HL-60 (cell line): ENCODE measurements around the gene RYK.

Source experiments
- GABPA ChIP-seq: IDR thresholded peaks from 2 replicates; pipeline ENCODE4 v1.6.1; 2012; ENCODE audit warnings: low read depth
- POLR2AphosphoS5 ChIP-seq: IDR thresholded peaks from 2 replicates; pipeline ENCODE4 v1.6.1; 2012; ENCODE audit warnings: low read depth
- TF ChIP-seq, protein P1 (sequence below): IDR thresholded peaks from one replicate; pipeline ENCODE4 v1.5.1; 2011; ENCODE audit warnings: low read length, control low read depth, inconsistent platforms; ENCODE audit not compliant: insufficient read depth

DNA sequence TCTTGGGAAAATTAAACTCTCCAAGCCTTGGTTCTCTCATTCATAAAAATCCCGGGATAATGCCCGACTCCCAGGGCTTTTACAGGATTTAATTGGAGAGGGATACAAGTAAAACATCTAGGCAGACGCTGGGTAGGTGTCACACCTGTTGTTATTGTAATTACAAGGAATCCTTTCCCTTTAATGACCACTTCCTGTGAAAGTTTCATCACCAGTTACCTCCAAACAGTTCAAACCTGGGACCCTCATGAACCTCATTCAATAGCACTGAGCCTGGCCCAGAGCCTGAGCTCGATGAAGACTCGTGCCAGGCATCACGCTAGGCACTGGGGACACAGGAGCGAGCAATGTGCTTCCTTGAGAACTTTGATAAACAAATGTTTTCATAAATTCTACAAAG lies 2.1 kb upstream of the RYK start:
- TF ChIP-seq, protein P1, sequence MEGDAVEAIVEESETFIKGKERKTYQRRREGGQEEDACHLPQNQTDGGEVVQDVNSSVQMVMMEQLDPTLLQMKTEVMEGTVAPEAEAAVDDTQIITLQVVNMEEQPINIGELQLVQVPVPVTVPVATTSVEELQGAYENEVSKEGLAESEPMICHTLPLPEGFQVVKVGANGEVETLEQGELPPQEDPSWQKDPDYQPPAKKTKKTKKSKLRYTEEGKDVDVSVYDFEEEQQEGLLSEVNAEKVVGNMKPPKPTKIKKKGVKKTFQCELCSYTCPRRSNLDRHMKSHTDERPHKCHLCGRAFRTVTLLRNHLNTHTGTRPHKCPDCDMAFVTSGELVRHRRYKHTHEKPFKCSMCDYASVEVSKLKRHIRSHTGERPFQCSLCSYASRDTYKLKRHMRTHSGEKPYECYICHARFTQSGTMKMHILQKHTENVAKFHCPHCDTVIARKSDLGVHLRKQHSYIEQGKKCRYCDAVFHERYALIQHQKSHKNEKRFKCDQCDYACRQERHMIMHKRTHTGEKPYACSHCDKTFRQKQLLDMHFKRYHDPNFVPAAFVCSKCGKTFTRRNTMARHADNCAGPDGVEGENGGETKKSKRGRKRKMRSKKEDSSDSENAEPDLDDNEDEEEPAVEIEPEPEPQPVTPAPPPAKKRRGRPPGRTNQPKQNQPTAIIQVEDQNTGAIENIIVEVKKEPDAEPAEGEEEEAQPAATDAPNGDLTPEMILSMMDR: no peak
- TF ChIP-seq POLR2AphosphoS5 (no peak), GABPA (no peak)
